Measurements from ENCODE around the gene EPHB1. TPM values are rescaled to one million over a fixed set of nuclear protein-coding genes. Genes with fewer than 3 reads are reported as not detected.
"Not testable (repeated sequence)": the region's sequence is repeated elsewhere in the genome, so short reads cannot be mapped to it uniquely, and the experiment has no call there.

The EPHB1 gene
- total RNA-seq, 1 donor = 0.36 TPM

GRCh38 chr3:135059580-135059979, 264.5 kb downstream of the EPHB1 start:
- Histone ChIP-seq H3K79me2 (ENCODE audit: insufficient read depth, low read length) (no peaks in the 10 kb centered on the region), H3K27ac (ENCODE audit: low read depth, low read length) (no peak overlapping the region), H3K4me1 (ENCODE audit: insufficient read depth, low read length) (no peaks in the 10 kb centered on the region), H3K36me3 (ENCODE audit: insufficient read depth, low read length) (no peaks in the 10 kb centered on the region), H3K9me3 (ENCODE audit: low read depth, low read length) (no peaks in the 10 kb centered on the region), H4K20me1 (ENCODE audit: insufficient read depth, low read length) (no peaks in the 10 kb centered on the region), H3K4me2 (ENCODE audit: insufficient read depth, low read length) (no peak overlapping the region), H2AFZ (ENCODE audit: low read length) (no peak overlapping the region), H3K4me3 (ENCODE audit: insufficient read depth, low read length) (no peak overlapping the region), H3K27me3 (ENCODE audit: insufficient read depth, low read length) (no peaks in the 10 kb centered on the region)
- no peak for TF ChIP-seq CTCF (IDR thresholded peaks at IDR 0.05; ENCODE audit: extremely low read depth, low read depth, low read length)
- no peak for DNase-seq (ENCODE audit: insufficient read length, low spot score, missing footprints)

GRCh38 chr3:135066844-135067727, 272.0 kb downstream of the EPHB1 start:
- H3K36me3 ChIP-seq (ENCODE audit: insufficient read depth, low read length); H3K9me3 ChIP-seq (ENCODE audit: low read depth, low read length); H3K27ac ChIP-seq (ENCODE audit: low read depth, low read length); DNase-seq (ENCODE audit: insufficient read length, low spot score, missing footprints); H3K4me1 ChIP-seq (ENCODE audit: insufficient read depth, low read length); H3K4me3 ChIP-seq (ENCODE audit: insufficient read depth, low read length); H4K20me1 ChIP-seq (ENCODE audit: insufficient read depth, low read length); H3K27me3 ChIP-seq (ENCODE audit: insufficient read depth, low read length); H2AFZ ChIP-seq (ENCODE audit: low read length); H3K4me2 ChIP-seq (ENCODE audit: insufficient read depth, low read length); H3K79me2 ChIP-seq (ENCODE audit: insufficient read depth, low read length): not testable (repeated sequence)

GRCh38 chr3:135068011-135068410, 273.0 kb downstream of the EPHB1 start:
- H3K79me2 ChIP-seq (ENCODE audit: insufficient read depth, low read length) = no peaks in the 10 kb centered on the region
- no peak for DNase-seq (ENCODE audit: insufficient read length, low spot score, missing footprints)
- no peak for TF ChIP-seq CTCF (IDR thresholded peaks at IDR 0.05; ENCODE audit: extremely low read depth, low read depth, low read length)
- H3K4me3 ChIP-seq (ENCODE audit: insufficient read depth, low read length) = no peak overlapping the region
- H3K4me2 ChIP-seq (ENCODE audit: insufficient read depth, low read length) = no peak overlapping the region
- no peaks in the 10 kb centered on the region for H4K20me1 ChIP-seq (ENCODE audit: insufficient read depth, low read length)
- H3K9me3 ChIP-seq (ENCODE audit: low read depth, low read length) = no peaks in the 10 kb centered on the region
- no peaks in the 10 kb centered on the region for H3K36me3 ChIP-seq (ENCODE audit: insufficient read depth, low read length)
- H3K27me3 ChIP-seq (ENCODE audit: insufficient read depth, low read length) = no peaks in the 10 kb centered on the region
- no peak overlapping the region for H3K27ac ChIP-seq (ENCODE audit: low read depth, low read length)
- H3K4me1 ChIP-seq (ENCODE audit: insufficient read depth, low read length) = no peaks in the 10 kb centered on the region
- H2AFZ ChIP-seq (ENCODE audit: low read length) = no peak overlapping the region

- TF ChIP-seq CTCF (IDR thresholded peaks at IDR 0.05; ENCODE audit: extremely low read depth, low read depth, low read length) = no peak
- Histone ChIP-seq H2AFZ (ENCODE audit: low read length) (no peak overlapping the region), H3K27me3 (ENCODE audit: insufficient read depth, low read length) (no peaks in the 10 kb centered on the region), H3K4me3 (ENCODE audit: insufficient read depth, low read length) (no peak overlapping the region), H3K79me2 (ENCODE audit: insufficient read depth, low read length) (no peaks in the 10 kb centered on the region), H3K36me3 (ENCODE audit: insufficient read depth, low read length) (no peaks in the 10 kb centered on the region), H3K9me3 (ENCODE audit: low read depth, low read length) (no peaks in the 10 kb centered on the region), H3K4me2 (ENCODE audit: insufficient read depth, low read length) (no peak overlapping the region), H3K27ac (ENCODE audit: low read depth, low read length) (no peak overlapping the region), H3K4me1 (ENCODE audit: insufficient read depth, low read length) (no peaks in the 10 kb centered on the region), H4K20me1 (ENCODE audit: insufficient read depth, low read length) (no peaks in the 10 kb centered on the region)
- DNase-seq (ENCODE audit: insufficient read length, low spot score, missing footprints) = no peak
These were observed 274.3 kb downstream of the EPHB1 start for GRCh38 chr3:135069406-135069805.

Measured in osteoblast (primary cell).